B cell (primary cell): ENCODE results near the gene ZNF483.

Source experiments
- EZH2 ChIP-seq: IDR thresholded peaks from 2 replicates; pipeline ENCODE4 v1.6.1; 2012; ENCODE audit warnings: borderline replicate concordance, low read depth, mild to moderate bottlenecking, moderate library complexity, low read length; ENCODE audit not compliant: insufficient read depth, poor library complexity, severe bottlenecking
- TF ChIP-seq, protein P1 (sequence below): fragments of 200-600 bp; IDR thresholded peaks from one replicate; pipeline ENCODE4 v1.8.0; 2022; ENCODE audit warnings: antibody characterized with exemption, mild to moderate bottlenecking

DNA sequence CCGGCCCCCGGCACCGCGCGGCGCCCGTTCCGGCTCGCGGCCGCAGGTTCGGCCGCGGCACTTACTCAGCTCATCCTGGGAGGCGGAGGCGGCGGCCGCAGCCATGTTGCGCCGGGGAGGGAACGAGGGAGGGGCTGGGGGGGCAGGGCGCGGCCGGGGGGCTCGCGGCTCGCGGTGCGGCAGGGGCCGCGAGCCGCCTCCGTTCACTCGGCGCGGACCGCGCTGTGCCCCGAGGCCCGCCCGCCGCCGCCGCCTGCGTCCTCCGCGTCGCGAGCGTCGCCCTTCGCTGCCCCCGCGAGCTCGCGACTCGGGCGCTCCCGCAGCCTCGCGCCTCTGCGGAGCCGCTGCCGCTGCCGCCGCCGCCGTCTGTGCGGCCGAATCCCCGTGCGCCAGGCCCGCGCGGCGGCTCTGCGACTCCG is 41.5 kb upstream of the ZNF483 start:
- TF ChIP-seq, protein P1, sequence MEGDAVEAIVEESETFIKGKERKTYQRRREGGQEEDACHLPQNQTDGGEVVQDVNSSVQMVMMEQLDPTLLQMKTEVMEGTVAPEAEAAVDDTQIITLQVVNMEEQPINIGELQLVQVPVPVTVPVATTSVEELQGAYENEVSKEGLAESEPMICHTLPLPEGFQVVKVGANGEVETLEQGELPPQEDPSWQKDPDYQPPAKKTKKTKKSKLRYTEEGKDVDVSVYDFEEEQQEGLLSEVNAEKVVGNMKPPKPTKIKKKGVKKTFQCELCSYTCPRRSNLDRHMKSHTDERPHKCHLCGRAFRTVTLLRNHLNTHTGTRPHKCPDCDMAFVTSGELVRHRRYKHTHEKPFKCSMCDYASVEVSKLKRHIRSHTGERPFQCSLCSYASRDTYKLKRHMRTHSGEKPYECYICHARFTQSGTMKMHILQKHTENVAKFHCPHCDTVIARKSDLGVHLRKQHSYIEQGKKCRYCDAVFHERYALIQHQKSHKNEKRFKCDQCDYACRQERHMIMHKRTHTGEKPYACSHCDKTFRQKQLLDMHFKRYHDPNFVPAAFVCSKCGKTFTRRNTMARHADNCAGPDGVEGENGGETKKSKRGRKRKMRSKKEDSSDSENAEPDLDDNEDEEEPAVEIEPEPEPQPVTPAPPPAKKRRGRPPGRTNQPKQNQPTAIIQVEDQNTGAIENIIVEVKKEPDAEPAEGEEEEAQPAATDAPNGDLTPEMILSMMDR: no peak
- no peak for TF ChIP-seq EZH2
